Keratinocyte (primary cell): ENCODE data around the gene DUSP11.

Source experiments
- EZH2 ChIP-seq: IDR thresholded peaks from one replicate; pipeline ENCODE4 v1.6.1; 2012; ENCODE audit warnings: inconsistent platforms, mild to moderate bottlenecking, low read length, moderate library complexity
- TF ChIP-seq, protein P1 (sequence below), 3 experiments: IDR thresholded peaks in 1 of 3; conservative IDR thresholded peaks in 1 of 3; optimal IDR thresholded peaks in 1 of 3; 2 replicates in 2 of 3; 3 replicates in 1 of 3; pipeline versions ENCODE3 to v1.5.1; 2011; ENCODE audit warnings: low read length in 3 of 3, mild to moderate bottlenecking in 3 of 3, moderate library complexity in 2 of 3, control low read depth in 1 of 3, inconsistent platforms in 1 of 3; ENCODE audit not compliant: insufficient read depth in 2 of 3; ENCODE audit errors: extremely low read depth in 1 of 3

DNA sequence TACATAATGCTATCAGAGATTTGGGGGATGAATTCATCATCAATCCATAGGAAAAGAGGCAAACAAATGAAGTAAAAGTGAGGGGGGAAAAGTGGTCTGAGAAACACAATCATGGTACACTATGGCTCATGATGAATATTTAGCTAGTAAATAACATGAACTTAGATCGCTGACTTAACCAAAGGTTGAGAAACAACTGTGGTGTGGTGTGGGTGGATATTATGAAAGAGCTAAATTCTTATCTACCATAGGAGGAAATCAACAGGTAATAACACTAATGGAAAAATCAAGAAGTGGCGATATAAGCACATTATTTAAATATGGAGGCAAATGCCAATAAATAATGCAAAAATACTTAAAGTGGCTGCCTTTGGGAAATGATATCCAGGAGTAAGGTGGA is 30.6 kb downstream of the DUSP11 start:
- TF ChIP-seq, protein P1, sequence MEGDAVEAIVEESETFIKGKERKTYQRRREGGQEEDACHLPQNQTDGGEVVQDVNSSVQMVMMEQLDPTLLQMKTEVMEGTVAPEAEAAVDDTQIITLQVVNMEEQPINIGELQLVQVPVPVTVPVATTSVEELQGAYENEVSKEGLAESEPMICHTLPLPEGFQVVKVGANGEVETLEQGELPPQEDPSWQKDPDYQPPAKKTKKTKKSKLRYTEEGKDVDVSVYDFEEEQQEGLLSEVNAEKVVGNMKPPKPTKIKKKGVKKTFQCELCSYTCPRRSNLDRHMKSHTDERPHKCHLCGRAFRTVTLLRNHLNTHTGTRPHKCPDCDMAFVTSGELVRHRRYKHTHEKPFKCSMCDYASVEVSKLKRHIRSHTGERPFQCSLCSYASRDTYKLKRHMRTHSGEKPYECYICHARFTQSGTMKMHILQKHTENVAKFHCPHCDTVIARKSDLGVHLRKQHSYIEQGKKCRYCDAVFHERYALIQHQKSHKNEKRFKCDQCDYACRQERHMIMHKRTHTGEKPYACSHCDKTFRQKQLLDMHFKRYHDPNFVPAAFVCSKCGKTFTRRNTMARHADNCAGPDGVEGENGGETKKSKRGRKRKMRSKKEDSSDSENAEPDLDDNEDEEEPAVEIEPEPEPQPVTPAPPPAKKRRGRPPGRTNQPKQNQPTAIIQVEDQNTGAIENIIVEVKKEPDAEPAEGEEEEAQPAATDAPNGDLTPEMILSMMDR (optimal IDR thresholded peaks at IDR 0.05 in 1 of 3, IDR thresholded peaks at IDR 0.05 in 1 of 3, conservative IDR thresholded peaks at IDR 0.05 in 1 of 3; ENCODE audit: extremely low read depth in 1 of 3, insufficient read depth in 2 of 3, low read length in 3 of 3), result no peak
- TF ChIP-seq EZH2, result no peak
